ENCODE data around the gene ABCC1.

- TF ChIP-seq, protein P1, sequence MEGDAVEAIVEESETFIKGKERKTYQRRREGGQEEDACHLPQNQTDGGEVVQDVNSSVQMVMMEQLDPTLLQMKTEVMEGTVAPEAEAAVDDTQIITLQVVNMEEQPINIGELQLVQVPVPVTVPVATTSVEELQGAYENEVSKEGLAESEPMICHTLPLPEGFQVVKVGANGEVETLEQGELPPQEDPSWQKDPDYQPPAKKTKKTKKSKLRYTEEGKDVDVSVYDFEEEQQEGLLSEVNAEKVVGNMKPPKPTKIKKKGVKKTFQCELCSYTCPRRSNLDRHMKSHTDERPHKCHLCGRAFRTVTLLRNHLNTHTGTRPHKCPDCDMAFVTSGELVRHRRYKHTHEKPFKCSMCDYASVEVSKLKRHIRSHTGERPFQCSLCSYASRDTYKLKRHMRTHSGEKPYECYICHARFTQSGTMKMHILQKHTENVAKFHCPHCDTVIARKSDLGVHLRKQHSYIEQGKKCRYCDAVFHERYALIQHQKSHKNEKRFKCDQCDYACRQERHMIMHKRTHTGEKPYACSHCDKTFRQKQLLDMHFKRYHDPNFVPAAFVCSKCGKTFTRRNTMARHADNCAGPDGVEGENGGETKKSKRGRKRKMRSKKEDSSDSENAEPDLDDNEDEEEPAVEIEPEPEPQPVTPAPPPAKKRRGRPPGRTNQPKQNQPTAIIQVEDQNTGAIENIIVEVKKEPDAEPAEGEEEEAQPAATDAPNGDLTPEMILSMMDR (IDR thresholded peaks at IDR 0.05) = no peak
- TF ChIP-seq ZFX (IDR thresholded peaks at IDR 0.05; ENCODE audit: borderline replicate concordance) = no peak
Observed at GRCh38 chr16:16015849-16016248, 66.4 kb downstream of the ABCC1 start.

All from 22Rv1 (cell line).